Skeletal muscle satellite cell (primary cell): ENCODE data around the gene TDRD7.

ENCODE experiments used
- H3K27me3 ChIP-seq: 2 replicates; pipeline ENCODE4 v1.7.0; 2013; ENCODE audit warnings: low read length; ENCODE audit not compliant: control insufficient read depth, insufficient read depth
- H3K36me3 ChIP-seq: 2 replicates; pipeline ENCODE4 v1.7.0; 2013; ENCODE audit warnings: mild to moderate bottlenecking, control low read depth, low read length; ENCODE audit not compliant: insufficient read depth
- H3K4me1 ChIP-seq: 2 replicates; pipeline ENCODE4 v1.7.0; 2013; ENCODE audit warnings: low read length; ENCODE audit not compliant: control insufficient read depth, insufficient read depth
- H3K4me2 ChIP-seq: 2 replicates; pipeline ENCODE4 v1.7.0; 2013; ENCODE audit warnings: mild to moderate bottlenecking, low read length
- H3K4me3 ChIP-seq: 2 replicates; pipeline ENCODE4 v1.7.0; 2013; ENCODE audit warnings: low read length
- H3K9ac ChIP-seq: 2 replicates; pipeline ENCODE4 v1.7.0; 2013; ENCODE audit warnings: mild to moderate bottlenecking, low read depth, low read length, moderate library complexity
- H3K9me3 ChIP-seq: replicated peaks from 2 replicates; pipeline ENCODE4 v1.7.0; 2013; ENCODE audit warnings: mild to moderate bottlenecking, control low read depth, low read length

TDRD7 gene

GRCh38 chr9:97462914-97463313 is 51.0 kb downstream of the TDRD7 start:
- no peaks in the 10 kb centered on the region for H3K9me3 ChIP-seq
- no peaks in the 10 kb centered on the region for H3K36me3 ChIP-seq
- H3K27me3 ChIP-seq, result no peaks in the 10 kb centered on the region
- H3K9ac ChIP-seq, result no peak overlapping the region
- H3K4me2 ChIP-seq, result no peak overlapping the region
- no peaks in the 10 kb centered on the region for H3K4me1 ChIP-seq
- H3K4me3 ChIP-seq, result no peak overlapping the region

DNA sequence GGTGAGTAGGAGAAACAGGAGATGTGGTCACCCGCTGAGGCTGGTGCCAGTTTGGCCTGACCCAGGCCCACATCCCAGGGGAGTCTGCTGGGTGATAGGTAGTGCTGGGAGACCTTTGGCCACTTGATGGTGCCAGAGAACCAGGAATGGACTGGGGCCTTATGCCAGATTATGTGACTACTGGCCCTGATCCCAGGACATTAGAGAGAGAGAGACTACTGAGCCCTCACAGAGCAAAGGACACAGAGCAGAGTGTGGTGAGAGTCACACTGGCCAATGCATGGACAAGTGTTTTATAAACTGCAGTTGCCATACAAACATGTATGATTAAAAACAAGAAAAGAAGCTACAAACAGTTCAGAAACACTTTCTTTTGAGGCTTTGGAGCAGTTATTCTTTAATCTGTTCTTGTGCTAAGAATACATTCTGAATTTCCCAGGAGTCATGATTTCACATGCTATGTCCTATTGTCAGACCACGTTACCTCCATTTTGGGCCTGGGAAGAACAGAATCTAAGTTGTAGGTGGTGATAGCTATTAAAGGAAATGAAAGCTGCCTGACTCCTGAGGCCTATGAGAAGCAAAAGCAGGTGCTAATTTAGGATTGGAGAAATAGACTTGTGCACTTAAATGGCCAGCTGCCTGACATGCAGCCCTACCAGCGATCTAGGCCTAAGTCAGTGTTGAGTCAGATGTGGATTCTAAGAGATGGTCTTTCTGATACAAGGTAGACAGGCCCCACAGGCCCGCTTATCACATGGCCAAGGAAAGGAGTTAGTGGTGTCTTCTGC is 57.0 kb downstream of the TDRD7 start:
- Histone ChIP-seq H3K27me3 (no peaks in the 10 kb centered on the region), H3K36me3 (peaks cover 2% of the 10 kb centered on the region), H3K4me3 (no peak overlapping the region), H3K4me1 (no peaks in the 10 kb centered on the region), H3K4me2 (no peak overlapping the region), H3K9ac (no peak overlapping the region), H3K9me3 (no peaks in the 10 kb centered on the region)

DNA sequence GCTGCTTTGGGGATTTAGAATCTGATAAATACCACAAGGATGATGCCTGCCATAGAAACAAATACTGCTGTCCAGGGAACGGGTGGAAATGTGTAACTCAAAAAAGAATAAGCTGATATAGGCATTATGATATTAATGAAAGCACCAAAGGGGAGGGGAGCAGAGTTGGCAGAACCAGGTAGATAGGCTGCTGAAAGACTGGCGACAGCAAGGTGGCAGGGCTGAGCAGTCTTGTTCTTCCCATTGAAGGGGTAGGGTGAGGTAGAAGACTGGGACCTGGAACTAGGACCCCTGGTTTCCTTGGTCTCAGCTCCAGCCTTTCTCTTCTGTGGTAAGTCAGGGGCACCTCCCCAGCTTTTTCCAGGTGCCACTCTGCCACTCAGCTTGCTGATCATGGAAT is 58.2 kb downstream of the TDRD7 start:
- Histone ChIP-seq H3K36me3 (peaks cover 3% of the 10 kb centered on the region), H3K4me1 (no peaks in the 10 kb centered on the region), H3K9ac (no peak overlapping the region), H3K4me2 (no peak overlapping the region), H3K9me3 (no peaks in the 10 kb centered on the region), H3K27me3 (no peaks in the 10 kb centered on the region), H3K4me3 (no peak overlapping the region)

DNA sequence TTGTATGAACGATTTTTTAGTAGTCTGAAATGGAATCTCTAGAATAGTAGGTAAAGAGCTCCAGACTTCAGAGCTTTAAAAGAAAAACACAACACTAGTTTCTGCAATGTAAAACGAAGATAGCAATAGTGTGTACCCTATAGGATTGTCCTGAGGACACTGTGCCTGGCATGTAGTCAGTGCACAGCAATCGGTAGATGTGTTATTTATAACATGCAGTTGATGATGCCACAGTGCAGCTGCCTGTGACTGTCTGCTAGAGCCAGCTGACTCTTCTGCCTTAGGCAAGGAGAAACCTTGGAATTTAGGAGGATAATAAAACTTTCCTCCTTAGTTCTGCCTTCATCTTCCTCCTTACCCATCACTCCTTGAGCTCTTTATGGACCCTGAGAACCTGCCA is 61.8 kb downstream of the TDRD7 start:
- Histone ChIP-seq H3K9me3 (no peaks in the 10 kb centered on the region), H3K9ac (no peak overlapping the region), H3K4me1 (no peaks in the 10 kb centered on the region), H3K36me3 (peaks cover 3% of the 10 kb centered on the region), H3K4me2 (no peak overlapping the region), H3K4me3 (no peak overlapping the region), H3K27me3 (no peaks in the 10 kb centered on the region)

DNA sequence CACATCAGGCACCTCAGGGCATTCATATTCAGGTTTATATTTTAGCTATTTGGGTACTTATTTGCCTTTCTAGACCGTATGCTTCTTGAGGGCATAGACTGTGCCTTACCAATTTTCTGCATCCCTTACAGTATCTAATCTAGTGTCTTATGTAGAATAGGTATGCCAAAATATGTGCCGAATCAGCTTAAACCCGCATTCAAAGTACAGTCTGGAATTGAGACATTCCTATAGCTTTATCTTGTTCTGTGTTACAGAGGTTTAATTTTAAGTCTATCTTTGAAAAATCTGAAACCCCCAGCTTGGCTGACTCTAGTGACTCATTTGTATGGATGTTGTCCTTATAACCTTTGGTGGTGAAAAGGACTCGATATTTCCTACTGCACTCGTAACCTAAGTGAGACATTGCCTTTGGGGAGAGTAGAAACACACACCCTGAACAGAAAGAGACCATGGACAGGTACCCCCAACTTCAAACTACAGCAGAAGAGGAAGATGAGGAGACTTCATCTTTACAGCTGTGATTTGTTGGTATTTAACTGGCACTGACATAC is 62.6 kb downstream of the TDRD7 start:
- Histone ChIP-seq H3K4me2 (no peak overlapping the region), H3K4me3 (no peak overlapping the region), H3K27me3 (no peaks in the 10 kb centered on the region), H3K4me1 (no peaks in the 10 kb centered on the region), H3K9me3 (no peaks in the 10 kb centered on the region), H3K36me3 (peaks cover 3% of the 10 kb centered on the region), H3K9ac (no peak overlapping the region)

- H3K9ac ChIP-seq, result no peak overlapping the region
- peaks cover 3% of the 10 kb centered on the region for H3K36me3 ChIP-seq
Observed at GRCh38 chr9:97475059-97475458, 63.2 kb downstream of the TDRD7 start.

GRCh38 chr9:97478301-97478981 is 66.5 kb downstream of the TDRD7 start:
- H3K4me2 ChIP-seq, result no peak overlapping the region
- no peaks in the 10 kb centered on the region for H3K4me1 ChIP-seq
- H3K4me3 ChIP-seq, result no peak overlapping the region
- H3K9ac ChIP-seq, result no peak overlapping the region
- no peaks in the 10 kb centered on the region for H3K27me3 ChIP-seq
- H3K9me3 ChIP-seq, result no peaks in the 10 kb centered on the region
- peaks cover 9% of the 10 kb centered on the region for H3K36me3 ChIP-seq

More at GRCh38 chr9:97475059-97475458, 63.2 kb downstream of the TDRD7 start:
- Histone ChIP-seq H3K4me3 (no peak overlapping the region), H3K4me2 (no peak overlapping the region), H3K9me3 (no peaks in the 10 kb centered on the region), H3K27me3 (no peaks in the 10 kb centered on the region), H3K4me1 (no peaks in the 10 kb centered on the region)

GRCh38 chr9:97479496-97480159 is 67.7 kb downstream of the TDRD7 start:
- Histone ChIP-seq H3K27me3 (no peaks in the 10 kb centered on the region), H3K36me3 (peaks cover 6% of the 10 kb centered on the region), H3K9ac (no peak overlapping the region), H3K9me3 (no peaks in the 10 kb centered on the region), H3K4me2 (no peak overlapping the region), H3K4me3 (no peak overlapping the region), H3K4me1 (no peaks in the 10 kb centered on the region)

DNA sequence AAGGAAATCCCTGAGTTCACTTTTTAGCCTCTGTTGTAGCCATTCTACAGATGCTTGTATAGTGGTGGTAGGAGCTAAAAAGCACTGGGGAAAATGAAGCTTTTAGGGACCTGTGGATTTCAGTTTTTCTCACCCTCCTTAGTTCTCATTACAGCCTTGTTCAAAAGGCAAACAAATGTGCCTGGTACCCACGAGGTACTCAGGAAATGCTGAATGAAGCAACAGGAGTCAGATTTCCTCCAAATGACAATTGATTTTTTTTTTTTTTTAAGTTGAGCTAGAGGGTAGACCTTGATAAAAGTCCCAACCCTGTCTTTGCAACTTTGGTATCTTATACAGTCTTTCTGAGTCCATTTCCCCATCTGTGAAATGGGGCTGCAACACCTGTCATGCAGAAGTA is 68.3 kb downstream of the TDRD7 start:
- H3K4me3 ChIP-seq, result no peak overlapping the region

GRCh38 chr9:97480749-97481148 is 68.9 kb downstream of the TDRD7 start:
- Histone ChIP-seq H3K36me3 (peaks cover 6% of the 10 kb centered on the region), H3K4me1 (no peaks in the 10 kb centered on the region), H3K4me3 (no peak overlapping the region), H3K9ac (no peak overlapping the region), H3K27me3 (no peaks in the 10 kb centered on the region), H3K9me3 (no peaks in the 10 kb centered on the region), H3K4me2 (no peak overlapping the region)

More for the DNA sequence above, 68.3 kb downstream of the TDRD7 start:
- Histone ChIP-seq H3K36me3 (peaks cover 6% of the 10 kb centered on the region), H3K9ac (no peak overlapping the region), H3K4me1 (no peaks in the 10 kb centered on the region), H3K4me2 (no peak overlapping the region), H3K27me3 (no peaks in the 10 kb centered on the region), H3K9me3 (no peaks in the 10 kb centered on the region)

DNA sequence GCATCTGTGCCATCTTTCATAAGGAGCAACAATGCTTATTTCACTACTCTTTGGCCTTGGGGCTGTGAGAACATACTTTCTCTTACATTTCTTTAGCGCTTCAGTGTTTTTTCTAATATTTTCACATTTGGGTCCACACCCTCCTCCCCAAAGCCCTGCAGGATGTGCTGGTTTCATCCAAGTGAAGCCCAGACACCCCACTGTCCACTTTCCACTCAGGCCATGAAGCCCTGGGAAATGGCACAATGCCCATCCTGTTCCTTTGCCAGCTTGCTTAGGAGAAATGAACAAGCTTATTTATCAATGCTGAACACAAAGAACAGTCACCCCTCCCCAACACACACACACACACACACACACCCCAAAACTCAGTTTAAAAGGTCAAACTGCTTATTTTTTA is 72.2 kb downstream of the TDRD7 start:
- Histone ChIP-seq H3K9ac (no peak overlapping the region), H3K4me3 (no peak overlapping the region), H3K4me1 (no peaks in the 10 kb centered on the region), H3K9me3 (no peaks in the 10 kb centered on the region), H3K36me3 (peaks cover 6% of the 10 kb centered on the region), H3K27me3 (no peaks in the 10 kb centered on the region), H3K4me2 (no peak overlapping the region)
